Effector memory CD4-positive, alpha-beta T cell (primary cell): Measurements from ENCODE around the gene C1QL4.
"Not testable (repeated sequence)": the region's sequence is repeated elsewhere in the genome, so short reads cannot be mapped to it uniquely, and the experiment has no call there.

ENCODE experiments used
- DNase-seq, 3 donors: peaks; one replicate each; pipeline ENCODE4 v3.0.0-alpha.2; 2020
- H3K27ac ChIP-seq: 2 replicates; pipeline ENCODE4 v1.7.0; 2013; ENCODE audit warnings: mild to moderate bottlenecking, low read length, moderate library complexity; ENCODE audit not compliant: insufficient read depth, poor library complexity, severe bottlenecking
- H3K27me3 ChIP-seq: replicated peaks from 2 replicates; pipeline ENCODE4 v1.7.0; 2013; ENCODE audit warnings: mild to moderate bottlenecking, low read length; ENCODE audit not compliant: insufficient read depth, control insufficient read depth, poor library complexity, severe bottlenecking
- H3K36me3 ChIP-seq: 2 replicates; pipeline ENCODE4 v1.7.0; 2013; ENCODE audit warnings: mild to moderate bottlenecking, low read length, moderate library complexity; ENCODE audit not compliant: control insufficient read depth, insufficient read depth
- H3K4me1 ChIP-seq: 2 replicates; pipeline ENCODE4 v1.7.0; 2013; ENCODE audit warnings: low read length, mild to moderate bottlenecking; ENCODE audit not compliant: control insufficient read depth, insufficient read depth, poor library complexity, severe bottlenecking
- H3K4me3 ChIP-seq: 2 replicates; pipeline ENCODE4 v1.7.0; 2013; ENCODE audit warnings: low read length, low read depth, mild to moderate bottlenecking; ENCODE audit not compliant: insufficient read depth, poor library complexity, severe bottlenecking
- H3K9me3 ChIP-seq: 2 replicates; pipeline ENCODE4 v1.7.0; 2013; ENCODE audit warnings: mild to moderate bottlenecking, low read length, moderate library complexity; ENCODE audit not compliant: control insufficient read depth

The C1QL4 gene

GRCh38 chr12:49293056-49293956 is 43.7 kb downstream of the C1QL4 start:
- no peak overlapping the region for H3K27ac ChIP-seq
- peaks cover 38% of the 10 kb centered on the region for H3K27me3 ChIP-seq
- H3K4me1 ChIP-seq = peaks cover 20% of the 10 kb centered on the region
- no peak for DNase-seq
- no peaks in the 10 kb centered on the region for H3K36me3 ChIP-seq
- H3K4me3 ChIP-seq = no peak overlapping the region
- no peaks in the 10 kb centered on the region for H3K9me3 ChIP-seq

- H3K27me3 ChIP-seq = peaks cover 32% of the 10 kb centered on the region
- no peak overlapping the region for H3K27ac ChIP-seq
- no peak for DNase-seq
- peaks cover 20% of the 10 kb centered on the region for H3K4me1 ChIP-seq
- no peak overlapping the region for H3K4me3 ChIP-seq
- no peaks in the 10 kb centered on the region for H3K36me3 ChIP-seq
- no peaks in the 10 kb centered on the region for H3K9me3 ChIP-seq
Observed at GRCh38 chr12:49292729-49293055, 44.3 kb downstream of the C1QL4 start.

GRCh38 chr12:49288922-49289555 is 47.9 kb downstream of the C1QL4 start:
- no peak overlapping the region for H3K4me3 ChIP-seq
- H3K36me3 ChIP-seq = no peaks in the 10 kb centered on the region
- no peak for DNase-seq
- no peak overlapping the region for H3K27ac ChIP-seq
- H3K4me1 ChIP-seq = no peaks in the 10 kb centered on the region
- H3K9me3 ChIP-seq = no peaks in the 10 kb centered on the region
- no peaks in the 10 kb centered on the region for H3K27me3 ChIP-seq

GRCh38 chr12:49288412-49288853 is 48.6 kb downstream of the C1QL4 start:
- Histone ChIP-seq H3K4me1 (no peaks in the 10 kb centered on the region), H3K27me3 (no peaks in the 10 kb centered on the region), H3K36me3 (no peaks in the 10 kb centered on the region), H3K9me3 (no peaks in the 10 kb centered on the region), H3K4me3 (no peak overlapping the region), H3K27ac (no peak overlapping the region)
- peak; percentile 44 to 64 (median 50) for DNase-seq

GRCh38 chr12:49287876-49288275 is 49.1 kb downstream of the C1QL4 start:
- Histone ChIP-seq H3K27ac (no peak overlapping the region), H3K27me3 (no peaks in the 10 kb centered on the region), H3K4me1 (no peaks in the 10 kb centered on the region), H3K4me3 (no peak overlapping the region), H3K9me3 (no peaks in the 10 kb centered on the region), H3K36me3 (no peaks in the 10 kb centered on the region)
- DNase-seq = no peak

- no peaks in the 10 kb centered on the region for H3K9me3 ChIP-seq
- H3K4me3 ChIP-seq = no peak overlapping the region
- H3K27ac ChIP-seq = no peak overlapping the region
- H3K36me3 ChIP-seq = no peaks in the 10 kb centered on the region
- H3K4me1 ChIP-seq = no peaks in the 10 kb centered on the region
- DNase-seq = no peak
- H3K27me3 ChIP-seq = no peaks in the 10 kb centered on the region
Observed at GRCh38 chr12:49284672-49285071, 52.3 kb downstream of the C1QL4 start.

- no peak for DNase-seq
- Histone ChIP-seq H3K36me3 (no peaks in the 10 kb centered on the region), H3K27ac (no peak overlapping the region), H3K4me3 (no peak overlapping the region), H3K27me3 (no peaks in the 10 kb centered on the region), H3K4me1 (no peaks in the 10 kb centered on the region), H3K9me3 (no peaks in the 10 kb centered on the region)
Observed at GRCh38 chr12:49283541-49284429, 53.2 kb downstream of the C1QL4 start.

GRCh38 chr12:49282740-49283375 is 54.1 kb downstream of the C1QL4 start:
- not testable (repeated sequence) for DNase-seq

More at GRCh38 chr12:49282740-49283375, 54.1 kb downstream of the C1QL4 start:
- not testable (repeated sequence) for H3K9me3 ChIP-seq, H3K27me3 ChIP-seq, H3K4me1 ChIP-seq, H3K36me3 ChIP-seq, H3K27ac ChIP-seq, H3K4me3 ChIP-seq
